Endothelial cell of umbilical vein (primary cell): ENCODE results near the gene SETD2. TPM values are rescaled to one million over a fixed set of nuclear protein-coding genes. Genes with fewer than 3 reads are reported as not detected.

Source experiments
- BruUV-seq: library from RNA; stranded (reverse); fragments of 400-500 nt; replicated peaks from 2 replicates; lab custom pipeline; 2021; lab: Mats Ljungman, UMichigan
- CTCF ChIA-PET: fragments of 300-600, 350-600 bp; sonication (Branson Sonifier 250); formaldehyde crosslinking; loops from one replicate; lab custom pipeline; 2021; ENCODE audit warnings: antibody characterized with exemption, inconsistent platforms; lab: Charles Lee
- POLR2A ChIA-PET: fragments of 300-600, 350-600 bp; sonication (Branson Sonifier 250); formaldehyde crosslinking; loops from one replicate; lab custom pipeline; 2021; ENCODE audit warnings: antibody characterized with exemption, inconsistent platforms; lab: Charles Lee
- DNase-seq: peaks from one replicate; pipeline ENCODE4 v3.0.0-alpha.2; 2011; ENCODE audit warnings: low read depth, low spot score
- FAIRE-seq: peaks from 2 replicates; lab custom pipeline; 2011; peaks lifted over from hg19 to GRCh38; lab: Jason Lieb, UNC
- H2AFZ ChIP-seq: 2 replicates; pipeline ENCODE4 v1.6.0; 2012; ENCODE audit warnings: low read depth, low read length, control low read depth, inconsistent platforms
- H3K27ac ChIP-seq: 2 replicates; pipeline ENCODE4 v1.5.1; 2011; ENCODE audit warnings: low read depth, mild to moderate bottlenecking, control low read depth, low read length, moderate library complexity; ENCODE audit not compliant: insufficient read depth
- H3K27me3 ChIP-seq, 2 experiments: 2 replicates each; pipeline versions ENCODE4 v1.6.0 to v1.6.1; 2011; ENCODE audit warnings: low read length in 2 of 2, mixed read lengths in 1 of 2; ENCODE audit not compliant: control insufficient read depth in 2 of 2, insufficient read depth in 2 of 2
- H3K36me3 ChIP-seq, 2 experiments: 2 replicates in 1 of 2; 3 replicates in 1 of 2; pipeline ENCODE4 v1.5.1; 2011; ENCODE audit warnings: low read length in 2 of 2, mild to moderate bottlenecking in 1 of 2, moderate library complexity in 1 of 2; ENCODE audit not compliant: control insufficient read depth in 2 of 2, insufficient read depth in 2 of 2; ENCODE audit errors: extremely low read depth in 1 of 2
- H3K4me1 ChIP-seq: 3 replicates; pipeline ENCODE4 v1.5.1; 2011; ENCODE audit warnings: mild to moderate bottlenecking, low read length; ENCODE audit not compliant: control insufficient read depth, insufficient read depth; ENCODE audit errors: extremely low read depth
- H3K4me2 ChIP-seq: 2 replicates; pipeline ENCODE4 v1.6.1; 2011; ENCODE audit warnings: low read length, control low read depth, mixed read lengths; ENCODE audit not compliant: insufficient read depth
- H3K4me3 ChIP-seq, 3 experiments: fragments of 200-600 bp in 1 of 3; sonication (generic), shearing (Covaris generic) in 1 of 3; replicated peaks in 1 of 3; 2 replicates each; pipeline ENCODE4 v1.5.1; 2011 to 2016; ENCODE audit warnings: control low read depth in 3 of 3, low read length in 3 of 3, mild to moderate bottlenecking in 2 of 3, inconsistent platforms in 1 of 3, low read depth in 1 of 3, moderate library complexity in 1 of 3; ENCODE audit not compliant: insufficient read depth in 1 of 3
- H3K79me2 ChIP-seq: 2 replicates; pipeline ENCODE4 v1.6.0; 2012; ENCODE audit warnings: low read length, inconsistent platforms; ENCODE audit not compliant: control insufficient read depth, insufficient read depth
- H3K9ac ChIP-seq: replicated peaks from 2 replicates; pipeline ENCODE3; 2011; ENCODE audit warnings: low read length, control low read depth; ENCODE audit not compliant: insufficient read depth; ENCODE audit errors: extremely low read depth
- H3K9me1 ChIP-seq: replicated peaks from 3 replicates; pipeline ENCODE4 v1.6.0; 2011; ENCODE audit warnings: mild to moderate bottlenecking, low read length; ENCODE audit not compliant: control insufficient read depth, insufficient read depth; ENCODE audit errors: extremely low read depth
- H3K9me3 ChIP-seq: replicated peaks from 2 replicates; pipeline ENCODE4 v1.5.1; 2012; ENCODE audit warnings: low read length, inconsistent platforms; ENCODE audit not compliant: control insufficient read depth, insufficient read depth
- H4K20me1 ChIP-seq: replicated peaks from 2 replicates; pipeline ENCODE3; 2011; ENCODE audit warnings: mild to moderate bottlenecking, low read length; ENCODE audit not compliant: control insufficient read depth, insufficient read depth; ENCODE audit errors: extremely low read depth
- CTCF ChIP-seq, 2 donors: IDR thresholded peaks; 1 replicate in 1 of 2; 2 replicates in 1 of 2; pipeline ENCODE4 v1.5.1; 2011; ENCODE audit warnings: low read length in 2 of 2, mild to moderate bottlenecking in 2 of 2, moderate library complexity in 2 of 2, control low read depth in 1 of 2, inconsistent platforms in 1 of 2, low read depth in 1 of 2; ENCODE audit not compliant: insufficient read depth in 1 of 2; ENCODE audit errors: extremely low read depth in 1 of 2
- EZH2 ChIP-seq: IDR thresholded peaks from 2 replicates; pipeline ENCODE4 v1.6.1; 2012; ENCODE audit warnings: borderline replicate concordance, low read depth, mild to moderate bottlenecking, moderate library complexity, low read length, inconsistent platforms; ENCODE audit not compliant: severe bottlenecking
- FOS ChIP-seq: IDR thresholded peaks from 2 replicates; pipeline ENCODE4 v1.6.1; 2011; ENCODE audit warnings: mild to moderate bottlenecking, low read length, moderate library complexity, borderline replicate concordance; ENCODE audit not compliant: insufficient read depth
- GATA2 ChIP-seq: IDR thresholded peaks from 2 replicates; pipeline ENCODE4 v1.7.0; 2011; ENCODE audit warnings: low read depth, mild to moderate bottlenecking, moderate library complexity, mixed read lengths, low read length; ENCODE audit not compliant: insufficient read length, insufficient read depth
- JUN ChIP-seq: IDR thresholded peaks from 2 replicates; pipeline ENCODE4 v1.6.1; 2011; ENCODE audit warnings: borderline replicate concordance, low read depth; ENCODE audit not compliant: insufficient read length, insufficient read depth
- MAX ChIP-seq: IDR thresholded peaks from 2 replicates; pipeline ENCODE4 v1.6.1; 2011; ENCODE audit not compliant: insufficient read depth, insufficient read length
- MYC ChIP-seq: IDR thresholded peaks from one replicate; pipeline ENCODE4 v1.6.1; 2011; ENCODE audit warnings: mild to moderate bottlenecking, low read depth, low read length
- POLR2A ChIP-seq: IDR thresholded peaks from 2 replicates; pipeline ENCODE4 v1.6.1; 2012; ENCODE audit warnings: low read depth, mild to moderate bottlenecking, control low read depth, low read length
- POLR2AphosphoS5 ChIP-seq: IDR thresholded peaks from 2 replicates; pipeline ENCODE4 v1.6.1; 2012; ENCODE audit warnings: low read depth, mild to moderate bottlenecking, control low read depth, low read length, moderate library complexity; ENCODE audit not compliant: insufficient read depth
- dilution Hi-C: fragments of 300-500 bp; cut with MboI; formaldehyde crosslinking; loops from one replicate; pipeline ENCODE4 v1.15.0; 2019; ENCODE audit warnings: low sequenced_read_pairs; ENCODE audit not compliant: extremely low pct_ligation_motif_present
- intact Hi-C: fragments of 100-400 bp; cut with micrococcal nuclease; formaldehyde crosslinking; loops from one replicate; pipeline ENCODE4 v1.10.0; 2022
- polyA plus RNA-seq, 4 experiments: library from polyadenylated mRNA; depleted of rRNA in 3 of 4; stranded (reverse) in 3 of 4; unstranded in 1 of 4; fragments of >200 nt; gene quantifications; 2 replicates each; pipeline versions ENCODE4 v1.2.1 to v1.2.3, GENCODE V29; 2011 to 2012; ENCODE audit warnings: missing spikeins in 1 of 4
- total RNA-seq: library from RNA; stranded (reverse); gene quantifications from 2 replicates; pipeline ENCODE4 v1.2.3, GENCODE V29; 2021

Gene SETD2
- total and polyA plus RNA-seq, 2 donors (not counting 3 experiments of a cell fraction or from before 2014, with no cell fraction given), result 13.7 to 41.4 TPM

DNA sequence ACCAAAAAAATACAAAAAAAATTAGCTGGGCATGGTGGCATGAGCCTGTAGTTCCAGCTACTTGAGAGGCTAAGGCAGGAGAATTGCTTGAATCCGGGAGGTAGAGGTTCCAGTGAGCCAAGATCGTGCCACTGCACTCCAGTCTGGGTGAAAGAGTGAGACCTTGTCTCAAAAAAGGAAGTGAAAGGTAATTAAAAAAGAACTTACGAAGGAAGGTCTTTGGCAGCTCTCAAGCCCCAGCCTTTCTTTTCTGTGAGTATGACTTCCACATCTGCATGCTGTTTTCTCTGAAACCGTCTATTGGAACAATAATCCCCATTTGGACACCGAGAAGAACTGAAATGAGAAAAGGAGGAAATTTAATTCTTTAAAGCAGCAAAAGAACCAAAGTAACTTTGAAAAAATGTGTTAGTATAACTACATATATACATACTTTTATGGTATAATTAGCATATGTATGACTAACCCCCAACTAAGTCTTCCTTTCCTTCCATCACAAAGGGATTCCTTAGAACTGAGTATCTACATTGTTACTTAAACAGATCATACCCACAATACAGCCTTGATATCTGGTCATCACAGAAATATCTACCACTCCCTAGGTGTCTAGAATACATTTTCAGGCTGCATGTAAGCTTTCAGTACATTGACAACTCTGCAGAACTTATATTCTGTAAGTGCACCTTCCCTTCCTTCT lies 50.1 kb downstream of the SETD2 start:
- Histone ChIP-seq H4K20me1 (peaks cover 4% of the 10 kb centered on the region), H3K27me3 (no peaks in the 10 kb centered on the region), H3K4me3 (no peak overlapping the region), H2AFZ (no peak overlapping the region), H3K79me2 (no peaks in the 10 kb centered on the region), H3K36me3 (peaks cover 4% of the 10 kb centered on the region in 2 experiments), H3K9me3 (no peaks in the 10 kb centered on the region), H3K9me1 (no peaks in the 10 kb centered on the region), H3K4me2 (no peak overlapping the region), H3K4me1 (peaks cover 7% of the 10 kb centered on the region), H3K27ac (no peak overlapping the region), H3K9ac (no peak overlapping the region)
- FAIRE-seq (no peak), DNase-seq (no peak)
- intact Hi-C loops, result loop anchor here (2.0 kb wide), 1 partner anchor 17 kb away; no protein-coding TSS in a partner anchor
- no TSS peak for BruUV-seq
- no peak for TF ChIP-seq MYC
- TF ChIP-seq POLR2AphosphoS5, result no peak
- TF ChIP-seq POLR2A, result no peak
- TF ChIP-seq GATA2, result no peak
- no peak for TF ChIP-seq FOS
- no peak for TF ChIP-seq CTCF (IDR thresholded peaks at IDR 0.05; ENCODE audit: extremely low read depth in 1 of 2, insufficient read depth in 1 of 2, low read depth in 1 of 2, low read length in 2 of 2)
- TF ChIP-seq JUN, result no peak
- no peak for TF ChIP-seq EZH2
- no peak for TF ChIP-seq MAX
- CTCF ChIA-PET, result interaction anchor here (0.6 to 1.1 kb wide), 2 partner anchors 30 to 210 kb away, joined by 3 read pairs; no protein-coding TSS in a partner anchor
- dilution Hi-C loops, result no loop called here
- POLR2A ChIA-PET, result no interaction called here
